MM.1S (cell line): Measurements from ENCODE around the gene GINS3.

ENCODE experiments used
- DNase-seq: peaks from one replicate; pipeline ENCODE4 v3.0.0-alpha.2; 2015
- H2AFZ ChIP-seq: fragments of 300-600 bp; sonication (generic); 2 replicates; pipeline ENCODE4 v1.6.0; 2016; ENCODE audit warnings: antibody characterized with exemption, low read length
- H3F3A ChIP-seq: fragments of 300-600 bp; sonication (generic); 2 replicates; pipeline ENCODE4 v1.6.1; 2016; ENCODE audit warnings: mild to moderate bottlenecking, antibody characterized with exemption, low read length, moderate library complexity, mixed read lengths; ENCODE audit not compliant: insufficient read depth
- H3K27ac ChIP-seq: fragments of 300-600 bp; sonication (generic); 2 replicates; pipeline ENCODE4 v1.5.1; 2016; ENCODE audit warnings: mild to moderate bottlenecking, low read length
- H3K27me3 ChIP-seq: fragments of 300-600 bp; sonication (generic); replicated peaks from 2 replicates; pipeline ENCODE4 v1.6.0; 2016; ENCODE audit warnings: low read length; ENCODE audit not compliant: insufficient read depth
- H3K36me3 ChIP-seq: fragments of 300-600 bp; sonication (generic); replicated peaks from 2 replicates; pipeline ENCODE4 v1.6.1; 2016; ENCODE audit warnings: mild to moderate bottlenecking, low read length, mixed read lengths; ENCODE audit not compliant: insufficient read depth
- H3K4me1 ChIP-seq: fragments of 300-600 bp; sonication (generic); 2 replicates; pipeline ENCODE4 v1.6.1; 2016; ENCODE audit warnings: low read length, mixed read lengths
- H3K4me2 ChIP-seq: fragments of 300-600 bp; sonication (generic); 2 replicates; pipeline ENCODE4 v1.6.0; 2016; ENCODE audit warnings: low read depth, low read length
- H3K4me3 ChIP-seq: fragments of 300-600 bp; sonication (generic); 2 replicates; pipeline ENCODE4 v1.5.1; 2016; ENCODE audit warnings: low read length, mixed read lengths
- H3K79me2 ChIP-seq: fragments of 300-600 bp; sonication (generic); 2 replicates; pipeline ENCODE4 v1.6.1; 2016; ENCODE audit warnings: mixed run types, low read length, mixed read lengths
- H3K9ac ChIP-seq: fragments of 300-600 bp; sonication (generic); 2 replicates; pipeline ENCODE4 v1.6.1; 2016; ENCODE audit warnings: low read length, mixed read lengths
- H3K9me2 ChIP-seq: fragments of 300-600 bp; sonication (generic); replicated peaks from 2 replicates; pipeline ENCODE4 v1.6.1; 2016; ENCODE audit warnings: mild to moderate bottlenecking, low read length, mixed read lengths; ENCODE audit not compliant: insufficient read depth
- H3K9me3 ChIP-seq: fragments of 300-600 bp; sonication (generic); replicated peaks from 2 replicates; pipeline ENCODE4 v1.6.1; 2016; ENCODE audit warnings: mild to moderate bottlenecking, low read length, mixed read lengths; ENCODE audit not compliant: insufficient read depth
- H4K20me1 ChIP-seq: fragments of 300-600 bp; sonication (generic); 2 replicates; pipeline ENCODE4 v1.6.1; 2016; ENCODE audit warnings: mild to moderate bottlenecking, low read length, moderate library complexity, mixed read lengths; ENCODE audit not compliant: insufficient read depth
- CTCF ChIP-seq: fragments of 300-600 bp; sonication (generic); IDR thresholded peaks from 2 replicates; pipeline ENCODE4 v1.5.1; 2016; ENCODE audit warnings: antibody characterized with exemption, low read length, mixed read lengths
- EZH2 ChIP-seq: fragments of 300-600 bp; sonication (generic); optimal IDR thresholded peaks from 2 replicates; pipeline ENCODE3; 2017; ENCODE audit warnings: low read depth, mild to moderate bottlenecking, antibody characterized with exemption, low read length, mixed read lengths
- EZH2phosphoT487 ChIP-seq: fragments of 300-600 bp; sonication (generic); IDR thresholded peaks from 2 replicates; pipeline ENCODE4 v1.6.1; 2018; ENCODE audit warnings: antibody characterized with exemption, low read length

Gene GINS3

DNA sequence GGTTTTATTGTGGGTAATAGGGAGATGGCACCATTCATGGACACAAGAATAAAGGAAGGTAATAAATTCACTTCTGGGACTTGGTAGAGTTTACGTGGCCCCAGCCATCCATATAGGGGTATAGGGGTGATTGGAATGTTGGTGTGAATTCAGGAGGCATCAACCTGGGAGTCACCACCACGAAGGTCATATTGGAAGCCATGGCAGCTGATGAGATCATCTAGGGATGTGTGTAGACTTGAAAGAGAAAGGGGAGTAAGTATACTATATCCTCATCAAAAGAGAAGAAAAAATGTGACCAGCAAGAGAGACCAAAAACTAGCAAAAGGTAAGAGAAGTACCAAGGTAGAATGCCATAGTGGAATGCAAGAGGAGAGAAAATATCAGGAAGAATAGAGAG lies 26.6 kb upstream of the GINS3 start:
- H4K20me1 ChIP-seq: no peaks in the 10 kb centered on the region
- H3K9me3 ChIP-seq: no peaks in the 10 kb centered on the region
- no peak overlapping the region for H2AFZ ChIP-seq
- no peaks in the 10 kb centered on the region for H3K36me3 ChIP-seq
- H3K9ac ChIP-seq: no peak overlapping the region
- no peak for TF ChIP-seq CTCF
- H3K9me2 ChIP-seq: no peaks in the 10 kb centered on the region
- H3K4me1 ChIP-seq: no peaks in the 10 kb centered on the region
- no peak overlapping the region for H3K4me3 ChIP-seq
- DNase-seq: no peak
- no peak overlapping the region for H3K27ac ChIP-seq
- H3F3A ChIP-seq: no peaks in the 10 kb centered on the region
- no peak overlapping the region for H3K4me2 ChIP-seq
- no peaks in the 10 kb centered on the region for H3K27me3 ChIP-seq
- H3K79me2 ChIP-seq: no peaks in the 10 kb centered on the region

DNA sequence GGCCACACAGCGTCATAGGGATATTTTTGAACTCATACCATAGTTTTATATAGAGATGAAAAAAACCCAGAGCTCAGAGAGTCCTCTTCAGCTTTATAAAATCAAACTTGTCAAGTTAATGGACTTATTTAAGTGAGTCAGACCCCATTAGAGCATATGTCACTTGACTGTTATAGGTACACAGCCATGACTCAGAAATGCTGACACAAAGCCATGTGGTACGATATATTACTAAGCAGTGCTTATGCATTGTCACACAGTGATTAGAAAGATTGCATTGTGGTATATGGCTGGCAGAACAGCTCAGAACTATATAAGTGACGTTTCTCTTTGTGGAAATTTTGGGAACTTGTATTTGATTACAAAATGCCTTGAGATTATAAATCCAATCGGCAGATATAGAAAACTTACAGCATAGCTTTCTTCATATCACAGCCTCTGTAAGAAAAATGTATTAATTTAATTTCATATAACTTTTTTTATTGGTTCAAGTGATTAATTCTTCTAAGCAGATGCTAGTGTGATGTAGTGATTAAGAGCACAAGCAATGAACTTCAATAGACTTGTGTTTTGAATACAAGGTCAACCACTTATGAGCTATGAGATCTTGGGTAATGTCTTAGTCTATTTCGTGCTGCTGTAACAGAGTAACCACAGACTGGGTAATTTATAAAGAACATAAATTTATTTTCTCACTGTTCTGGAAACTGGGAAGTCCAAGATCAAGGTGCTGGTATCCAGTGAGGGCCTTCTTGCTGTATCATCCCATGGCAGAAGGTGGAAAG lies 25.8 kb upstream of the GINS3 start:
- H3K4me1 ChIP-seq: no peaks in the 10 kb centered on the region
- H3K4me2 ChIP-seq: no peak overlapping the region
- DNase-seq: no peak
- H3K27me3 ChIP-seq: no peaks in the 10 kb centered on the region
- H4K20me1 ChIP-seq: no peaks in the 10 kb centered on the region
- no peaks in the 10 kb centered on the region for H3K9me2 ChIP-seq
- no peak overlapping the region for H3K4me3 ChIP-seq
- no peaks in the 10 kb centered on the region for H3K36me3 ChIP-seq
- no peak overlapping the region for H3K9ac ChIP-seq
- H3K9me3 ChIP-seq: no peaks in the 10 kb centered on the region
- H3K27ac ChIP-seq: no peak overlapping the region
- H2AFZ ChIP-seq: no peak overlapping the region
- H3K79me2 ChIP-seq: no peaks in the 10 kb centered on the region
- no peaks in the 10 kb centered on the region for H3F3A ChIP-seq
- TF ChIP-seq EZH2 (no peak), CTCF (no peak), EZH2phosphoT487 (no peak)

DNA sequence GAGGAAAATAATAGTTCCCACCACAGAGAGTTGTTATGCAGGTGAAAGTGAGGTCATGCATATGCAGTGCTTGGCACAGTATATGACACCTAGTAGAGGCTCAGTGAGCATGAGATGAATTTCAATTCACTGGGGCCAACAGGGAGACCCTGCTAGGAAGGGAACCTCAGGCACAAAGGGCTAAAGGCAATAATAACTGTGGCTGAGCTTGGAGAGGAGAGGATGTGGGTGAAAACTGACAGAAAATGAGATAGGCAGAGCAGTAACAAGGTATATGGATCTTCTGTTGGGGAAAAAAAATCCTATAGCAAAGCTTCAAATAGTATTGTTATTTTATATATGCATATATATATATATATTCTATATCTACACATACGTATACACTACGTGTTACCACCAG lies 25.0 kb upstream of the GINS3 start:
- Histone ChIP-seq H3F3A (no peaks in the 10 kb centered on the region), H3K36me3 (no peaks in the 10 kb centered on the region), H3K9me2 (no peaks in the 10 kb centered on the region), H3K27ac (no peak overlapping the region), H4K20me1 (no peaks in the 10 kb centered on the region), H3K4me3 (no peak overlapping the region), H3K4me1 (no peaks in the 10 kb centered on the region), H3K27me3 (no peaks in the 10 kb centered on the region), H3K79me2 (no peaks in the 10 kb centered on the region), H3K9me3 (no peaks in the 10 kb centered on the region), H3K9ac (no peak overlapping the region), H2AFZ (no peak overlapping the region), H3K4me2 (no peak overlapping the region)
- DNase-seq: no peak
- TF ChIP-seq EZH2phosphoT487 (no peak), EZH2 (no peak), CTCF (no peak)
